DOHH2 (cell line): ENCODE data around the gene GALNT17.
"Not testable (repeated sequence)": the region's sequence is repeated elsewhere in the genome, so short reads cannot be mapped to it uniquely, and the experiment has no call there.

Experiments
- H3F3A ChIP-seq: fragments of 200-600 bp; sonication (generic), shearing (Covaris generic); 2 replicates; pipeline ENCODE4 v1.6.0; 2016; ENCODE audit warnings: antibody characterized with exemption, mild to moderate bottlenecking; ENCODE audit not compliant: control insufficient read depth, insufficient read depth
- H3K27ac ChIP-seq: fragments of 200-600 bp; sonication (generic); 2 replicates; pipeline ENCODE4 v1.5.1; 2014; ENCODE audit warnings: low read depth, mild to moderate bottlenecking, low read length, moderate library complexity
- H3K27me3 ChIP-seq: fragments of 200-600 bp; sonication (generic); 2 replicates; pipeline ENCODE4 v1.6.1; 2014; ENCODE audit warnings: mild to moderate bottlenecking, low read length, mixed read lengths; ENCODE audit not compliant: control insufficient read depth
- H3K36me3 ChIP-seq: fragments of 200-600 bp; sonication (generic); 2 replicates; pipeline ENCODE4 v1.6.1; 2014; ENCODE audit warnings: mild to moderate bottlenecking, low read length, moderate library complexity, mixed read lengths; ENCODE audit not compliant: control insufficient read depth
- H3K4me1 ChIP-seq: fragments of 200-600 bp; sonication (generic); 2 replicates; pipeline ENCODE4 v1.6.1; 2014; ENCODE audit warnings: mild to moderate bottlenecking, low read length, mixed read lengths; ENCODE audit not compliant: control insufficient read depth
- H3K4me2 ChIP-seq: fragments of 200-600 bp; sonication (generic); 2 replicates; pipeline ENCODE4 v1.6.0; 2014; ENCODE audit warnings: mild to moderate bottlenecking, low read length, moderate library complexity
- H3K4me3 ChIP-seq: fragments of 200-600 bp; sonication (generic); 2 replicates; pipeline ENCODE4 v1.5.1; 2014; ENCODE audit warnings: mild to moderate bottlenecking, low read length, mixed read lengths
- H3K79me2 ChIP-seq: fragments of 200-600 bp; sonication (generic); 2 replicates; pipeline ENCODE4 v1.6.1; 2014; ENCODE audit warnings: mild to moderate bottlenecking, low read length, mixed read lengths; ENCODE audit not compliant: control insufficient read depth
- H3K9me2 ChIP-seq: fragments of 200-600 bp; sonication (generic); replicated peaks from 2 replicates; pipeline ENCODE4 v1.6.1; 2014; ENCODE audit warnings: mild to moderate bottlenecking, low read length, mixed read lengths; ENCODE audit not compliant: control insufficient read depth
- H3K9me3 ChIP-seq: fragments of 200-600 bp; sonication (generic); 2 replicates; pipeline ENCODE4 v1.6.1; 2014; ENCODE audit warnings: antibody characterized with exemption, low read length, mixed read lengths; ENCODE audit not compliant: control insufficient read depth, insufficient read depth
- H4K20me1 ChIP-seq: fragments of 200-600 bp; sonication (generic); 2 replicates; pipeline ENCODE4 v1.6.0; 2014; ENCODE audit warnings: low read depth, mild to moderate bottlenecking, antibody characterized with exemption, low read length, moderate library complexity; ENCODE audit not compliant: control insufficient read depth, insufficient read depth
- EZH2phosphoT487 ChIP-seq: fragments of 200-600 bp; sonication (generic); IDR thresholded peaks from 2 replicates; pipeline ENCODE4 v1.6.1; 2017; ENCODE audit warnings: borderline replicate concordance, mild to moderate bottlenecking, antibody characterized with exemption, low read length, moderate library complexity, mixed read lengths
- TF ChIP-seq, protein P1 (sequence below): fragments of 200-600 bp; sonication (generic); IDR thresholded peaks from one replicate; pipeline ENCODE4 v1.5.1; 2014; ENCODE audit warnings: antibody characterized with exemption, mild to moderate bottlenecking, low read depth, low read length; ENCODE audit not compliant: poor library complexity, severe bottlenecking

The GALNT17 gene

DNA sequence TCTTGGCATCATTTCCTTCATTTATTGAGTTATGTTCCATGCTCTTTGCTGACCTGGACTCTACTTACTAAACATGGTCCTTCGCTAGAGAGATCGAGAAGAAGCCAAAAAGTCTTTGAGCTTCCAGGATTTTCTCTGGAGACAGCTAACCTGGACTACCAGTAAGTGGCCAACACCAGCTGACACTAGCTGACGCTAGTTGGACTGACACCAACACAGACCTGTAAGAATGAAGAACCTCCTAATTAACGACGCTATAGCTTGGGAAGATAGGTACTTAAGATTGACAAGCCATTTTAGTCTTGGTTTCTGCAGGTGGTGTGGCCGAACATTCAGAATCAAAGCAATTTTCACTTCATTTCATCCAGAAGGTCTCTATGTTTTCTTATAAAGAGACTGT is 66.4 kb downstream of the GALNT17 start:
- H3K9me3 ChIP-seq, result 0 out of 2 replicates have a peak, but pooled peaks cover 2% of the 10 kb centered on the region
- TF ChIP-seq, protein P1, sequence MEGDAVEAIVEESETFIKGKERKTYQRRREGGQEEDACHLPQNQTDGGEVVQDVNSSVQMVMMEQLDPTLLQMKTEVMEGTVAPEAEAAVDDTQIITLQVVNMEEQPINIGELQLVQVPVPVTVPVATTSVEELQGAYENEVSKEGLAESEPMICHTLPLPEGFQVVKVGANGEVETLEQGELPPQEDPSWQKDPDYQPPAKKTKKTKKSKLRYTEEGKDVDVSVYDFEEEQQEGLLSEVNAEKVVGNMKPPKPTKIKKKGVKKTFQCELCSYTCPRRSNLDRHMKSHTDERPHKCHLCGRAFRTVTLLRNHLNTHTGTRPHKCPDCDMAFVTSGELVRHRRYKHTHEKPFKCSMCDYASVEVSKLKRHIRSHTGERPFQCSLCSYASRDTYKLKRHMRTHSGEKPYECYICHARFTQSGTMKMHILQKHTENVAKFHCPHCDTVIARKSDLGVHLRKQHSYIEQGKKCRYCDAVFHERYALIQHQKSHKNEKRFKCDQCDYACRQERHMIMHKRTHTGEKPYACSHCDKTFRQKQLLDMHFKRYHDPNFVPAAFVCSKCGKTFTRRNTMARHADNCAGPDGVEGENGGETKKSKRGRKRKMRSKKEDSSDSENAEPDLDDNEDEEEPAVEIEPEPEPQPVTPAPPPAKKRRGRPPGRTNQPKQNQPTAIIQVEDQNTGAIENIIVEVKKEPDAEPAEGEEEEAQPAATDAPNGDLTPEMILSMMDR, result no peak
- no peak for TF ChIP-seq EZH2phosphoT487
- H3K9me2 ChIP-seq, result no peaks in the 10 kb centered on the region
- H3F3A ChIP-seq, result no peaks in the 10 kb centered on the region
- H3K27ac ChIP-seq, result no peak overlapping the region
- no peaks in the 10 kb centered on the region for H3K4me1 ChIP-seq
- no peaks in the 10 kb centered on the region for H3K27me3 ChIP-seq
- H3K79me2 ChIP-seq, result no peaks in the 10 kb centered on the region
- no peaks in the 10 kb centered on the region for H3K36me3 ChIP-seq
- H3K4me2 ChIP-seq, result no peak overlapping the region
- H3K4me3 ChIP-seq, result no peak overlapping the region
- no peaks in the 10 kb centered on the region for H4K20me1 ChIP-seq

GRCh38 chr7:71198887-71199286 is 66.9 kb downstream of the GALNT17 start:
- TF ChIP-seq EZH2phosphoT487, result no peak
- TF ChIP-seq, protein P1, result no peak
- Histone ChIP-seq H3K36me3 (no peaks in the 10 kb centered on the region), H3K27ac (no peak overlapping the region), H3F3A (no peaks in the 10 kb centered on the region), H3K9me3 (0 out of 2 replicates have a peak, but pooled peaks cover 2% of the 10 kb centered on the region), H3K4me1 (no peaks in the 10 kb centered on the region), H3K79me2 (no peaks in the 10 kb centered on the region), H3K27me3 (no peaks in the 10 kb centered on the region), H3K4me3 (no peak overlapping the region), H3K9me2 (no peaks in the 10 kb centered on the region), H3K4me2 (no peak overlapping the region), H4K20me1 (no peaks in the 10 kb centered on the region)

- Histone ChIP-seq H3K36me3 (no peaks in the 10 kb centered on the region), H3K4me3 (no peak overlapping the region), H3K27ac (no peak overlapping the region), H3K9me3 (no peaks in the 10 kb centered on the region), H3K4me2 (no peak overlapping the region), H3F3A (no peaks in the 10 kb centered on the region), H3K4me1 (no peaks in the 10 kb centered on the region), H3K9me2 (no peaks in the 10 kb centered on the region), H4K20me1 (no peaks in the 10 kb centered on the region), H3K79me2 (no peaks in the 10 kb centered on the region), H3K27me3 (no peaks in the 10 kb centered on the region)
- TF ChIP-seq, protein P1, result no peak
- TF ChIP-seq EZH2phosphoT487, result no peak
These were observed 74.2 kb downstream of the GALNT17 start for GRCh38 chr7:71206184-71206583.

DNA sequence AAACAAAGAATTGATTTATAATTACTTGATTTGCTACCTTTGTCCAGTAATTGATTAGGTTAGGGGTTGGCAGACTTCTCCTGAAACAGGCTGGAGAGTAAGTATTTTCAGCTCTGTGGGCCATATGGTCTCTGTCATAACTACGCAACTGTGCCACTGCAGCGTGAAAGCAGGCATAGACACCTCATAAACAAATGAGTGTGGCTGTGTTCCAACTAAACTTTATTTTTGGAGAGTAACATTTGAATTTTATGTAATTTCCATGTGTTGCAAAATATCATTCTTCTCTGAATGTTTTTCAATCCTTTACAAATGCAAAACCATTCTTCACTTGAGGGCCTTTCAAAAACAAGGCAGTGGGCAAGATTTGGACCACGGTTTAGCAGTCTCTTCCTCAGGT is 76.9 kb downstream of the GALNT17 start:
- H3K4me1 ChIP-seq, result no peaks in the 10 kb centered on the region
- no peak overlapping the region for H3K4me2 ChIP-seq
- no peak overlapping the region for H3K27ac ChIP-seq
- no peak for TF ChIP-seq EZH2phosphoT487
- TF ChIP-seq, protein P1, result no peak
- no peaks in the 10 kb centered on the region for H3K79me2 ChIP-seq
- H3K27me3 ChIP-seq, result no peaks in the 10 kb centered on the region
- H4K20me1 ChIP-seq, result no peaks in the 10 kb centered on the region
- no peaks in the 10 kb centered on the region for H3K9me2 ChIP-seq
- no peak overlapping the region for H3K4me3 ChIP-seq
- no peaks in the 10 kb centered on the region for H3K9me3 ChIP-seq
- H3K36me3 ChIP-seq, result no peaks in the 10 kb centered on the region
- H3F3A ChIP-seq, result no peaks in the 10 kb centered on the region

- H3K79me2 ChIP-seq, H3K36me3 ChIP-seq, H3K4me3 ChIP-seq: not testable (repeated sequence)
These were observed 77.5 kb downstream of the GALNT17 start for GRCh38 chr7:71209484-71209883.

More at GRCh38 chr7:71209484-71209883, 77.5 kb downstream of the GALNT17 start:
- H3K27ac ChIP-seq, H4K20me1 ChIP-seq, H3K27me3 ChIP-seq, H3F3A ChIP-seq, H3K4me2 ChIP-seq, H3K9me3 ChIP-seq, H3K9me2 ChIP-seq, H3K4me1 ChIP-seq: not testable (repeated sequence)
